Liver (tissue), 9 donors: ENCODE measurements around the gene PFKFB3. TPM values are rescaled to one million over a fixed set of nuclear protein-coding genes. Genes with fewer than 3 reads are reported as not detected.
"Not testable (repeated sequence)": the region's sequence is repeated elsewhere in the genome, so short reads cannot be mapped to it uniquely, and the experiment has no call there.

Experiments used
- DNase-seq: peaks from one replicate; pipeline ENCODE4 v3.0.0-alpha.2; 2017; ENCODE audit warnings: low spot score
- H3K27ac ChIP-seq, 2 donors: one replicate each; pipeline ENCODE4 v1.7.0; 2013; ENCODE audit warnings: inconsistent platforms in 2 of 2, low read length in 2 of 2, control low read depth in 1 of 2, low read depth in 1 of 2, mild to moderate bottlenecking in 1 of 2
- H3K27me3 ChIP-seq, 4 donors: one replicate each; pipeline versions ENCODE4 v1.6.1 to v1.7.0; 2013; ENCODE audit warnings: low read length in 3 of 4, inconsistent platforms in 1 of 4, mild to moderate bottlenecking in 1 of 4, moderate library complexity in 1 of 4; ENCODE audit not compliant: control insufficient read depth in 4 of 4, insufficient read depth in 4 of 4
- H3K36me3 ChIP-seq, 4 donors: one replicate each; pipeline versions ENCODE4 v1.6.1 to v1.7.0; 2013; ENCODE audit warnings: low read length in 3 of 4, mild to moderate bottlenecking in 3 of 4, low read depth in 1 of 4, moderate library complexity in 1 of 4; ENCODE audit not compliant: control insufficient read depth in 4 of 4, insufficient read depth in 3 of 4
- H3K4me1 ChIP-seq, 4 donors: one replicate each; pipeline versions ENCODE4 v1.6.1 to v1.7.0; 2013; ENCODE audit warnings: low read length in 3 of 4, mild to moderate bottlenecking in 3 of 4, moderate library complexity in 1 of 4; ENCODE audit not compliant: control insufficient read depth in 4 of 4, insufficient read depth in 4 of 4
- H3K4me3 ChIP-seq, 3 donors: one replicate each; pipeline versions ENCODE4 v1.6.1 to v1.7.0; 2013; ENCODE audit warnings: low read length in 3 of 3, control low read depth in 1 of 3, low read depth in 1 of 3, mild to moderate bottlenecking in 1 of 3
- H3K9ac ChIP-seq, 2 donors: one replicate each; pipeline ENCODE4 v1.7.0; 2013; ENCODE audit warnings: low read length in 2 of 2, mild to moderate bottlenecking in 2 of 2, moderate library complexity in 2 of 2, control low read depth in 1 of 2, low read depth in 1 of 2
- H3K9me3 ChIP-seq, 4 donors: one replicate each; pipeline versions ENCODE4 v1.6.1 to v1.7.0; 2013; ENCODE audit warnings: low read length in 3 of 4; ENCODE audit not compliant: control insufficient read depth in 4 of 4
- EGR1 ChIP-seq, 2 donors: IDR thresholded peaks; 2 replicates each; pipeline ENCODE4 v1.6.1; 2016 to 2018; ENCODE audit warnings: antibody characterized with exemption in 2 of 2, low read depth in 2 of 2
- FOXA1 ChIP-seq: IDR thresholded peaks from 2 replicates; pipeline ENCODE4 v1.6.1; 2016; ENCODE audit warnings: antibody characterized with exemption
- HNF4G ChIP-seq: IDR thresholded peaks from 2 replicates; pipeline ENCODE4 v1.6.1; 2016; ENCODE audit warnings: antibody characterized with exemption
- JUND ChIP-seq, 2 donors: IDR thresholded peaks; 2 replicates each; pipeline ENCODE4 v1.6.1; 2016; ENCODE audit warnings: antibody characterized with exemption in 2 of 2
- TAF1 ChIP-seq: conservative IDR thresholded peaks from 2 replicates; pipeline ENCODE4 v1.6.1; 2016; ENCODE audit warnings: antibody characterized with exemption, mild to moderate bottlenecking
- YY1 ChIP-seq: IDR thresholded peaks from 2 replicates; pipeline ENCODE4 v1.6.1; 2016; ENCODE audit warnings: antibody characterized with exemption, mild to moderate bottlenecking
- WGBS: extraction: QIAGEN DNeasy Blood & Tissue Kit; methylation state at CpG from one replicate; pipeline ENCODE4 v1.1.7; 2013; 5-methylcytosine and 5-hydroxymethylcytosine counted together
- polyA plus RNA-seq, 2 donors: library from polyadenylated mRNA; stranded (reverse) in 1 of 2; unstranded in 1 of 2; fragments of 200-250 nt in 1 of 2; fragments of >200 nt in 1 of 2; fragmentation: Nextera tagmentation in 1 of 2; extraction: Ambion mirVana in 1 of 2; gene quantifications; one replicate each; pipeline versions ENCODE4 v1.2.1 to v1.2.3, GENCODE V29; 2013 to 2015
- total RNA-seq, 2 donors: library from RNA; depleted of rRNA; stranded (reverse); fragments of >200 nt; gene quantifications; one replicate each; pipeline ENCODE4 v1.2.3, GENCODE V29; 2014
- TF ChIP-seq, protein P1 (sequence below): fragments of 150-350 bp; IDR thresholded peaks from 2 replicates; pipeline ENCODE4 v1.5.1; 2017; ENCODE audit warnings: improper control_type of control experiment, low read depth, low read length; ENCODE audit not compliant: missing input control
- TF ChIP-seq, protein P2 (sequence below): IDR thresholded peaks from 2 replicates; pipeline ENCODE4 v1.6.1; 2016; ENCODE audit warnings: antibody characterized with exemption
- TF ChIP-seq, protein P3 (sequence below): IDR thresholded peaks from 2 replicates; pipeline ENCODE4 v1.6.1; 2016; ENCODE audit warnings: antibody characterized with exemption
- TF ChIP-seq, protein P4 (sequence below): IDR thresholded peaks from 2 replicates; pipeline ENCODE4 v1.6.1; 2016; ENCODE audit warnings: antibody characterized with exemption
- donor health status: healthy.
- donor health status: healthy.
- donor health status: healthy.
- donor health status: healthy.
- donor health status: healthy.

The PFKFB3 gene
- total and polyA plus RNA-seq, 4 donors, result 1.6 to 9.1 (median 5.8) TPM

DNA sequence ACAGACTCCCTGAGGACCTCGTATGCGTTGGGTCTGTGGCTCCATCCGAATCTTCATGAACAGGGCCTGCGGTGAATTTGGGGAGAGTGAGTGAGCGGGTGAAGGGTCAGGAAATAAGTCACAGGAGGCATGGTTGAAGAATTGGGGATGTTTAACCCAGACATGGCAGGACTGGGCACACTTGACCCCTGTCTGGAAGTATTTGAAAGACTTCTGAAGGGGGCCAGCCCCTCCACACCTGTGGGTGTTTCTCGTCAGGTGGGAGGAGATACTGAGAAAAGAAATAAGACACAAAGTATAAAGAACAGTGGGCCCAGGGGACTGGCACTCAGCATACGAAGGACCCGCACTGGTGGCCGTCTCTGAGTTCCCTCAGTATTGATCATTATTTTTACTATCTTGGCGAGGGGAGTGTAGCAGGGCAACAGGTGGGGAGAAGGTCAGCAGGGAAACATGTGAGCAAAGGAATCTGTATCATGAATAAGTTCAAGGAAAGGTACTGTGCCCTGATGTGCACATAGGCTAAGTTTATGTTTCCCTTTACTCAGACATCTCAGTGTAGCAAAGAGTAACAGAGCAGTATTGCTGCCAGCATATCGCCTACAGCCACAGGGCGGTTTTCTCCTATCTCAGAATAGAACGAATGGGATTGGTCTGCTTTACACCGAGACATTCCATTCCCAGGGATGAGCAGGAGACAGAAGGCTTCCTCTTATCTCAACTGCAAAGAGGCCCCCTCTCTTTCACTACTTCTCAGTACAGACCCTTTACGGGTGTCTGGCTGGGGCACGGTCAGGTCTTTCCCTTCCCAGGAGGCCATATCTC lies 38.2 kb upstream of the PFKFB3 start:
- TF ChIP-seq YY1, result no peak
- TF ChIP-seq, protein P1, sequence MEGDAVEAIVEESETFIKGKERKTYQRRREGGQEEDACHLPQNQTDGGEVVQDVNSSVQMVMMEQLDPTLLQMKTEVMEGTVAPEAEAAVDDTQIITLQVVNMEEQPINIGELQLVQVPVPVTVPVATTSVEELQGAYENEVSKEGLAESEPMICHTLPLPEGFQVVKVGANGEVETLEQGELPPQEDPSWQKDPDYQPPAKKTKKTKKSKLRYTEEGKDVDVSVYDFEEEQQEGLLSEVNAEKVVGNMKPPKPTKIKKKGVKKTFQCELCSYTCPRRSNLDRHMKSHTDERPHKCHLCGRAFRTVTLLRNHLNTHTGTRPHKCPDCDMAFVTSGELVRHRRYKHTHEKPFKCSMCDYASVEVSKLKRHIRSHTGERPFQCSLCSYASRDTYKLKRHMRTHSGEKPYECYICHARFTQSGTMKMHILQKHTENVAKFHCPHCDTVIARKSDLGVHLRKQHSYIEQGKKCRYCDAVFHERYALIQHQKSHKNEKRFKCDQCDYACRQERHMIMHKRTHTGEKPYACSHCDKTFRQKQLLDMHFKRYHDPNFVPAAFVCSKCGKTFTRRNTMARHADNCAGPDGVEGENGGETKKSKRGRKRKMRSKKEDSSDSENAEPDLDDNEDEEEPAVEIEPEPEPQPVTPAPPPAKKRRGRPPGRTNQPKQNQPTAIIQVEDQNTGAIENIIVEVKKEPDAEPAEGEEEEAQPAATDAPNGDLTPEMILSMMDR, result no peak
- DNase-seq, result peak; percentile 45
- Histone ChIP-seq H3K9ac (peak overlapping the region; percentile 80 to 98), H3K4me1 (peaks cover 0 to 14% (median 3%) of the 10 kb centered on the region in 4 donors), H3K27ac (peak overlapping the region; percentile 95 to 99), H3K36me3 (no peaks in the 10 kb centered on the region), H3K9me3 (no peaks in the 10 kb centered on the region), H3K27me3 (no peaks in the 10 kb centered on the region), H3K4me3 (peak overlapping the region; percentile 77 to 91 (median 82))
- whole genome bisulfite sequencing, result 28% methylated on average over 16 of the region's 16 CpGs

DNA sequence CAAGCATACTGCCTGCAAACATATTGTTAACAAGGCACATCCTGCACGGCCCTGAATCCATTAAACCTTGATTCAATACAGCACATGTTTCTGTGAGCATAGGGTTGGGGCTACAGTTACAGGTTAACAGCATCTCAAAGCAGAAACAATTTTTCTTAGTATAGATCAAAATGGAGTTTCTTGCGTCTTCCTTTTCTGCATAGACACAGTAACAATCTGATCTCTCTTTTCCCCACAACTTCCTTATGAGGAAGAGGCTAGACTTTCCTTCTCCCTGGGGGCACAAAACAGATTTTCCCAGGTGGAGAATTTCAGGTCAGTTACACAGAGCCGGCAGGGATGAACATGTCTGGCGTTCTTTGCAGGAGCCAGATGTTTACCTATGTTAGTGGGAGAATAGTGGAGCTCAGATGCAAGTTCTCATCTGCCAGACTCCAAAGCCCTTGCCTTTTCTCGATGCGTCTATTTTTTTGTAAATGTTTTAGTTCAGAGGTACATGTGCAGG lies 37.5 kb upstream of the PFKFB3 start:
- 50% methylated on average over 6 of the region's 6 CpGs for WGBS
- Histone ChIP-seq H3K27ac (peak overlapping the region in 1 of 2 donors; percentile 99), H3K36me3 (no peaks in the 10 kb centered on the region), H3K27me3 (no peaks in the 10 kb centered on the region), H3K9ac (no peak overlapping the region), H3K4me3 (no peak overlapping the region), H3K9me3 (no peaks in the 10 kb centered on the region), H3K4me1 (peaks cover 0 to 14% (median 5%) of the 10 kb centered on the region in 4 donors)
- no peak for DNase-seq
- TF ChIP-seq JUND (IDR thresholded peaks at IDR 0.05) (no peak), TAF1 (no peak), EGR1 (IDR thresholded peaks at IDR 0.05; ENCODE audit: low read depth in 2 of 2) (no peak), HNF4G (no peak), FOXA1 (no peak)
- TF ChIP-seq, protein P2, sequence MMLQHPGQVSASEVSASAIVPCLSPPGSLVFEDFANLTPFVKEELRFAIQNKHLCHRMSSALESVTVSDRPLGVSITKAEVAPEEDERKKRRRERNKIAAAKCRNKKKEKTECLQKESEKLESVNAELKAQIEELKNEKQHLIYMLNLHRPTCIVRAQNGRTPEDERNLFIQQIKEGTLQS, result no peak
- TF ChIP-seq, protein P3, sequence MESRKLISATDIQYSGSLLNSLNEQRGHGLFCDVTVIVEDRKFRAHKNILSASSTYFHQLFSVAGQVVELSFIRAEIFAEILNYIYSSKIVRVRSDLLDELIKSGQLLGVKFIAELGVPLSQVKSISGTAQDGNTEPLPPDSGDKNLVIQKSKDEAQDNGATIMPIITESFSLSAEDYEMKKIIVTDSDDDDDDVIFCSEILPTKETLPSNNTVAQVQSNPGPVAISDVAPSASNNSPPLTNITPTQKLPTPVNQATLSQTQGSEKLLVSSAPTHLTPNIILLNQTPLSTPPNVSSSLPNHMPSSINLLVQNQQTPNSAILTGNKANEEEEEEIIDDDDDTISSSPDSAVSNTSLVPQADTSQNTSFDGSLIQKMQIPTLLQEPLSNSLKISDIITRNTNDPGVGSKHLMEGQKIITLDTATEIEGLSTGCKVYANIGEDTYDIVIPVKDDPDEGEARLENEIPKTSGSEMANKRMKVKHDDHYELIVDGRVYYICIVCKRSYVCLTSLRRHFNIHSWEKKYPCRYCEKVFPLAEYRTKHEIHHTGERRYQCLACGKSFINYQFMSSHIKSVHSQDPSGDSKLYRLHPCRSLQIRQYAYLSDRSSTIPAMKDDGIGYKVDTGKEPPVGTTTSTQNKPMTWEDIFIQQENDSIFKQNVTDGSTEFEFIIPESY, result no peak
- TF ChIP-seq, protein P4, sequence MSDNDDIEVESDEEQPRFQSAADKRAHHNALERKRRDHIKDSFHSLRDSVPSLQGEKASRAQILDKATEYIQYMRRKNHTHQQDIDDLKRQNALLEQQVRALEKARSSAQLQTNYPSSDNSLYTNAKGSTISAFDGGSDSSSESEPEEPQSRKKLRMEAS, result no peak

DNA sequence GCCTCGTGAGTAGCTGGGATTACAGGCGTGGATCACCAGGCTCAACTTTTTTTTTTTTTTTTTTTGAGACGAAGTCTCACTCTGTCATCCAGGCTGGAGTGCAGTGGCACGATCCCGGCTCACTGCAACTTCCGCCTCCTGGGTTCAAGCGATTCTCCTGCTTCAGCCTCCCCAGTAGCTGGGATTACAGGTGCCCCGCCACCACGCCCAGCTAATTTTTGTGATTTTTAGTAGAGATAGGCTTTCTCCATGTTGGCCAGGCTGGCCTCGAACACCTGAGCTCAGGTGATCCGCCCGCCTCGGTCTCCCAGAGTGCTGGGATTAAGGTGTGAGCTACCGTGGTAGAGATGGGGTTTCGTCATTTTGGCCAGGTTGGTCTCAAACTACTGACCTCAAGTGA lies 36.8 kb upstream of the PFKFB3 start:
- not testable (repeated sequence) for H3K36me3 ChIP-seq, H3K27ac ChIP-seq, H3K4me3 ChIP-seq, DNase-seq, H3K27me3 ChIP-seq, H3K9ac ChIP-seq, H3K9me3 ChIP-seq
- WGBS, result 95% methylated on average over 15 of the region's 15 CpGs
- H3K4me1 ChIP-seq, result peaks cover 0 to 19% (median 10%) of the 10 kb centered on the region in 4 donors
